NCI-H446 (cell line): Measurements from ENCODE around the gene SRF.

Experiments used
- DNase-seq, 2 experiments: peaks; one replicate each; lab custom pipeline; 2025; lab: John Stamatoyannopoulos, UW

Gene SRF

GRCh38 chr6:43216200-43216599 lies 45.1 kb downstream of the SRF start:
- DNase-seq: no peak

DNA sequence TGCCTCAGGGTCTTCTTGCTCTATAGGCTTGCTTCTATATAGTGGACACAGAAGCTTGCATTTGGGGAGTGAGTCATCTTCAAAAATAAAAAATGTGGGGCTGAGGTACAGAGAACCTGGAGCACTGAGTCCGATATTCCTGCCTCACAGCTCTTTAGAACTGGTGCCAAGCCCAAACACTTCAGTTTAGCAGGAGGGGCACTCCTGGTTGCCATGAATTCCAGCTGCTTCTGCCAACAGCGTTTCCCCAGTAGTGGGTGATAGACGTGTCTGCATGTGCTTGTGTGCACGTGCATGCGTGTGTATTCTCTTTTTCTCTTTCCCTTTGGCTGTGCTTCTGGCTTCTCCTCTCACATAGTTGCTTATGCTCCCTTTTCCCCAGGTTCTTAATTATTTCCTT lies 46.3 kb downstream of the SRF start:
- no peak for DNase-seq

GRCh38 chr6:43219119-43219518 lies 48.0 kb downstream of the SRF start:
- DNase-seq: no peak

DNA sequence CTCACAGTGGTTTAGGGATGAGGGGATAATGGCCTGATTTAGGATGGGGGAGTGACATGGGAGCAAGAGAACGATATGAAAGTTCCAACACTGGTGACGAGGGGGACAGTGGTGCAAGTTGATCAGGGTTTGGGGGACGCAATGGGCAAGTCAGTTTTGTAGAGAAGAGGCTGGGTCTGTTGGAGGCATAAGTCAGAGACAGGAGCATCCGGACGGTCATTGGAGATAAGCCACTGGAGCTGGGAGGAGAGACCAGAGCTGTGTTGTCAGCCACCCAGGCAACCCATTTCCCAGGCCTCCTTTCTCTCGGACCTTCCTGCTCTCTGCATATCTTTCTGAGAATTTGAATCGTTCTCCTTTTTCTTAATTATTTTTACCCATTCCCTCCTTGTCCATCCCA lies 48.7 kb downstream of the SRF start:
- DNase-seq: no peak

DNA sequence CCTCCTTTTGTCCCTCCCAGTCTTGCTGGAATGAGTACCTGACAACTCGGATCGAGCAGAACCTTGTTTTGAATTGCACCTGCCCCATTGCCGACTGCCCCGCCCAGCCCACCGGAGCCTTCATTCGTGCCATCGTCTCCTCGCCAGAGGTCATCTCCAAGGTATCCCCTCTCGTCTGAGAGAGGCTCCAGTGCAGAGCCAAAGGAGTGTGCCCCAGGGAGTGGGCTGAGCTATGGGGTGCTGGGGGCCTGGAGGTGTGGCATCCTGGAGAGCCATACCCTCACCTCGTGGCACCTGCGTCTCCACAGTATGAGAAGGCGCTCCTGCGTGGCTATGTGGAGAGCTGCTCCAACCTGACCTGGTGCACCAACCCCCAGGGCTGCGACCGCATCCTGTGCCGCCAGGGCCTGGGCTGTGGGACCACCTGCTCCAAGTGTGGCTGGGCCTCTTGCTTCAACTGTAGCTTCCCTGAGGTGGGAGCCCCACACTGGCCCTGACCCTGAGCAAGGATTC lies 49.4 kb downstream of the SRF start:
- no peak for DNase-seq

DNA sequence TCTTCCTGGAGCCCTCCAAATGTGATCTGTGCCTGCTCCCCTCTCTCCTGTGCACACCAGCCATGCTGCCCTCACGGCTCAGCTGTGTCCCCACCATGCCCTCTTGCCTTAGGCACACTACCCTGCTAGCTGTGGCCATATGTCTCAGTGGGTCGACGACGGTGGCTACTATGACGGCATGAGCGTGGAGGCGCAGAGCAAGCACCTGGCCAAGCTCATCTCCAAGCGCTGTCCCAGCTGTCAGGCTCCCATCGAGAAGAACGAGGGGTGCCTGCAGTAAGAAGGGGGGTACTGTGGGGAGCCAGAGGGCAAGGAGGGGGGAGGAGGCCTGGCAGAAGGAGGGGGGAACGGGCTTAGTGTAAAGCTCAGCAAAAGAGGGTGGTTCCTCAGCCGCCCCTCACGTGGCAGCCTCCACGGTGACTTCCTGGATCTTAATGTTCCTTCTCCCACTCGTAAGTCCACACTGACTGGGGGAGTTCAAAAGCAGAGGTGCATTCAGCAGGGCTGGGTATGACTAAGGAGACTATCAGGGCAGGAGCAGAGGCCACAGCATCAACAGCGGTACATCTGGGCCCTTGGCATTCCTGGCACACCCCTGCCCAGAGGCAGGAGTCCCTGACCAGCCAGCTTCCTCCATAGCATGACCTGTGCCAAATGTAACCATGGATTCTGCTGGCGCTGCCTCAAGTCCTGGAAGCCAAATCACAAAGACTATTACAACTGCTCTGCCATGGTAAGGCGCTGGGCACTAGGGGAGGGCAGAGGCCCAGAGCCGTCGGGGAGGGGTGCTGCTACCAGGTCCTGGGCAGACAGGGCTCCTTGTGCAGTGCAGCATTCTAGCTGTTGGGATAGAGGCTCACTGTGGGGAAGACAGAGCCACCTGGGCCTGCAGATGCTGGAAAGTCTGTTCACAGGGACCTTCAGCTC lies 50.2 kb downstream of the SRF start:
- DNase-seq: no peak

- DNase-seq: no peak
Measured at GRCh38 chr6:43222418-43223059, 51.5 kb downstream of the SRF start.

DNA sequence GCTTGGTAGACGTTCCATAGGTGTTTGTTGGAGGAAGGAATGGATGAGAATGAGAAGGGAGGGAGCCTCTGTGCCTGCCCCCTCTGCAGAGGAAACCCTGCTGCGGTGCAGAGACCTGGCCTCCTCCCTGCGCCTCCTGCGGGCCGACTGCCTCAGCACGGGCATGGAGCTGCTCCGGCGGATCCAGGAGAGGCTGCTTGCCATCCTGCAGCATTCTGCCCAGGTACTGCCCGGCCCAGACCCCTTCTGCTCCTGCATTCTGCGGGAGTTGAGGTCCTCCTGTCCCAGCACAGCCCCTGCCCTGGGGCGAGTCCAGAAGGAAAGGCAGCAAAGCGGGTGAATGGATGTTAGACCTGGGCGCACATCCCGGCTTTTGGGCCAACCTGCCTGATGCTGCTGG lies 52.1 kb downstream of the SRF start:
- no peak for DNase-seq

DNA sequence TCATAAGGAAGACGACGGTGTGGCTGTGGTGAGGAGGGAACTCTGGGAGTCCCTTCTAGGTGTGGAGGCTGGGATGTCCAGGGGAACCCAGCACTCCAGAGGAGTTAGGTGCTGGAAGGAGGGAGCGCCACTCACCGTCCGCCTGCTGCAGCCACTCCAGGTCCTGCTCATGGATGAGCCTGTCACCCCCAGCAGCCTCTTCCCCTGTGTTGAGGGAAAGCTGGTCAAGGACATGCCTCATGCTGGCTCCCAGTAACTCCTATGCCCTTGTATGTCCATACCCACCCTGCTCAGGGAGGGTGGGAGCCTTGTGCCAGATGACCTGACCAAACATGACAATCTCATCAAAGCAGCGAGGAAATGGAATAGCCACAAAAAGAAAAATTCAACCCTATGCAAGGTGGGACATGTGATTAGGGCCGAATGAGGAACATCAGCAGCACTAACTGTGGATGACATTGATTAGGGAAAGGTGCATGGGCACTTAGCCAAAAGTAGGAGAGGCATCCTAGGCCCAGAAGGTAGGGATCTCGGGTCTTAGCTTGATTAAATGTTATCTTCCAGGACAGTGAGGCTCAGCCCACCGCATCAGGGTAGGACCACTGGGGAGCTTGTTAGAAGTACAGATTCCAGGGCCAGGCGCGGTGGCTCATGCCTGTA lies 55.3 kb downstream of the SRF start:
- no peak for DNase-seq

GRCh38 chr6:43228951-43229802 lies 58.1 kb downstream of the SRF start, which contains the start of gene DNPH1:
Gene DNPH1, minus strand, starts transcription at chr6:43229481. Its CDS starts 25 bp downstream, at chr6:43229456.
- DNase-seq: peak in 1 of 2 experiments; percentile 82

DNA sequence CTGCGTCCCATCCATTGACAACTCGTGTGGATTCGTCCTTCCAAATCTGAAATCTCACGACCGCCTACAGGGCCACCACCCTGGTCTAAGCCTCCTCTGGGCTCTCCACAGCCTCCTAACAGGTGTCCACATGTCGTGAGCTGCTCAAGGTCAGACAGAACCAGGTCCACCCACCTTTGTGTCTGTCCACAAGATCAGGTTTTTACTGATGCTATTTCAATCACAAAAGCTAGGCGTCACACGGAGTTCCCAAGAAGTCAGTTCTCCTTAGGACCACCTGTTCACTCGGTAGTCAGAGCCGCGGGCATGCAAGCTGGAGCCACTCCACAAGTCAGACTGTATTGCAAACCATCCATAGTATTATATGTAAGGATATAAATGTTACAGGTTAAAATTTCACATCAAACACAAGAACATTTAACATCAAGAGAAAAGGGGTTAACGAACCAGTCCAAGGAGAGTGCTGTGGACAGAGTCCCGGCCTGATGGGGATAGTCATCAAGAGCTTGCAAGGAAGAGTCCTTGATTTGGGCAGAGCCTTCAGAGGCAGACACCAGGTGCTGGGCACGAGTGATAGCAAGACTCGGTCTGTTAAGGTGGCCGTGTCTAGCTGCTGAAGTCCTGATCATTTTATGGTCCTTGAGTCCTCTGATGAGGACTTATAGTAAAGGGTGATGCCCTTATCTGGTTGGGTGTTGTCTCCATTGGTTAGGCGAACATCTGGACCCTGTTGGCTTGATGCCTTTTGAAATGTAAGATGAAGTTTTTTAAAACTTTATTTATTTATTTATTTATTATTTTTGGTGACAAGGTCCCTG lies 58.9 kb downstream of the SRF start:
- no peak for DNase-seq

DNA sequence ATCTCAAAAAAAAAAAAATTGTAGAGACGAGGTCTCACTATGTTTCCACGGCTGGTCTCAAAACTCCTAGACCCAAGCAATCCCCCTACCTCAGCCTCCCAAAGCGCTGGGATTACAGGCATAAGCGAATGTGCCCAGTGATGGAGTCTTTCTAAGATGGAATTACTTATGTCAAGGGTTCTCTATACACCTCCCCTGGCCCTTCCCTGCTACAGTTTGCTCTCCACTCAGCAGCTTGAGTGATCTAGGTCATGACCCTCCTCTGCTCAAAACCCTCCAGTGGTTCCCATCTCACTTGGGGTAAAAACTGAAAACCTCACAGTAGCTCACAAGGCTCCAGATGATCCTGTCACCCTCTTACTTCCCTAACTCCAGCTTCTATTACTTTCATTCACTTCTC lies 60.0 kb downstream of the SRF start:
- DNase-seq: no peak
